ENCODE data around the gene PRKCE. TPM values are rescaled to one million over a fixed set of nuclear protein-coding genes. Genes with fewer than 3 reads are reported as not detected.

PRKCE gene
- total RNA-seq, 1 donor from 2014 or later, result 34.1 TPM

DNA sequence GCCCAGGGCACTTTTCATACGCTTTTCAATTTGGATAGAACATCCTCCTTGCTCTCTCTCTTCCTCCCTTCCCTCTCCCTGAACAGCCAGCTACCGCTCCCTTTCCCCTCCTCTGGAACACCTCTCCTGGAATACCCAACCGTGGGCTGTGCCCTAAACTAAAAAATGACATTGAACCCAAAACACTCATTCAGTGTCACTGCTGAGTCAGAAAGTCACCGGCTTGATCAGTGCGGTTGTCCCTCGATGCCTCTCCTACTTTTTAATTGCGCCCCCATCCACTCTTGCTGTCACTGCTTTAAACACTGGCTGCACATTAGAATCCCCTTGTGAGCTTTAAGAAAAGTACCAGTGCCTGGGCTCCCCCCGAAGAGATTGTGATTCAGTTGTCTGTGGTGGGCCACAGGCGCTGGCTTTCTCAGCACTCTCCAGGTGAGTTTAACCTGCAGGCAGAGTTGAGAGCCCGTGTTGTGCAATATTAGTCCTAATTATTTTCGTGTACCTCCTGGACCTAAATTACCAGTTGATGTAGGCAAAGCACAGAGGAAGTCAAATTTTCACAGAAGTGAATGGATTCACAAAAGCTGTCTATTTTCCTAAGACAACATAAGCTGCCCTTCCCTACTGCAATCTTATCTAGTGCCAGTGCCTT lies 302.0 kb downstream of the PRKCE start:
- DNase-seq (ENCODE audit: low spot score), result no peak

DNA sequence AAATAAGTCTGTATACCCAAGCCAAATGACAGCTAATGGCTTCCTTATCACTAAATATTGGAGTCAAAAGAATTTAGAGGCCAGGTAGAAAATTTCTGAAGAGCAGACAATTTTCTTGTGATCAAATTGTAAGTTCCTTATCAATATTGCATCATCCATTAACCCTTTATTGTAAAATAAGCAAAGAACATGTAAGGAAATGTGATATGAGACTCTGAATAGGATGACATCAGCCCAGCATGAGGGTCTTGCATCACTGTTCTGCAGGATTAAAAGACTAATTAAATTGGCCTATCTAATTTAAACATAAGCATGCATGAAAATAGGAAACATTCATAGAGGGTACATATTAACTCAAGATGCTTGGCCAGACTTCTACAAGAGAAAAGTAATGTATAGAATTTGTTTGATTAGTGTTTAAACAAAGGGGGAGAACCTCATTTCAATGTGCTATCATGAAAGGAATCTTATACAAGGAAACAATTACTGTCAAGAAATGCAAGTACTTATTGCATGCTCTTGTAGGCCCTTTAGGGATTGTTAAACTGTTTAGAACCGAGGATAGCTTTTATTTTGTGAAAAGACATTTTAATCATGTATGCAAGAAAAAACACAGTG lies 302.9 kb downstream of the PRKCE start:
- DNase-seq (ENCODE audit: low spot score), result no peak

DNA sequence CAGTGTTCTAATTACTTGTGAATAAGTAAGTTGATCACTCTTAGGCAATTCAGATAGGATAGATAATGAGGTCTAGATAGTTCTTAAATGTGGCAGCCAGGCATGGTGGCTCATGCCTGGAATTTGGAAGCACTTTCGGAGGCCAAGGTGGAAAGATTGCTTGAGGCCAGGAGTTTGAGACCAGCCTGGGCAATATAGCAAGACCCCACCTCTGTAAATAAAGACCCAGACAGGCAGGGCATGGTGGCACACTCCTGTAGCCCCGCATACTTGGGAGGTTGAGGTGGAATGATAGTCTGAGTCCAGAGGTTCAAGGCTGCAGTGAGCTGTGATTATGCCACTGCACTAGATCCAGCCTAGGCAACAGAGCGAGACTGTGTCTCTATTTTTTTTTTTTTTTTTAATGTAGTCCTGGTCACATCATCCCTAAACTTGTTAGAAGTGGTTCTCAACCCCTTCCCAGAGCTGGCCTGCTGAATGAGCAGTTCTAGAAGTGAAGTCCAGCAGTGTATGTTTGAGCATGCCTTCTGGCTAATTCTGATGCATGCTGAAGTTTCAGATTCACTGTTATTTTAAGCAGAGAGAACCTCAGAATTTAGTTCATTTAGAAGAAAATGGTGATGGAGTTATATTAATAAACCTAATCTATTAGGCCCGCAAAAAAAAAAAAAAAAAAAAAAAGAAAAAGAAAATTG lies 306.2 kb downstream of the PRKCE start:
- no peak for DNase-seq (ENCODE audit: low spot score)

DNA sequence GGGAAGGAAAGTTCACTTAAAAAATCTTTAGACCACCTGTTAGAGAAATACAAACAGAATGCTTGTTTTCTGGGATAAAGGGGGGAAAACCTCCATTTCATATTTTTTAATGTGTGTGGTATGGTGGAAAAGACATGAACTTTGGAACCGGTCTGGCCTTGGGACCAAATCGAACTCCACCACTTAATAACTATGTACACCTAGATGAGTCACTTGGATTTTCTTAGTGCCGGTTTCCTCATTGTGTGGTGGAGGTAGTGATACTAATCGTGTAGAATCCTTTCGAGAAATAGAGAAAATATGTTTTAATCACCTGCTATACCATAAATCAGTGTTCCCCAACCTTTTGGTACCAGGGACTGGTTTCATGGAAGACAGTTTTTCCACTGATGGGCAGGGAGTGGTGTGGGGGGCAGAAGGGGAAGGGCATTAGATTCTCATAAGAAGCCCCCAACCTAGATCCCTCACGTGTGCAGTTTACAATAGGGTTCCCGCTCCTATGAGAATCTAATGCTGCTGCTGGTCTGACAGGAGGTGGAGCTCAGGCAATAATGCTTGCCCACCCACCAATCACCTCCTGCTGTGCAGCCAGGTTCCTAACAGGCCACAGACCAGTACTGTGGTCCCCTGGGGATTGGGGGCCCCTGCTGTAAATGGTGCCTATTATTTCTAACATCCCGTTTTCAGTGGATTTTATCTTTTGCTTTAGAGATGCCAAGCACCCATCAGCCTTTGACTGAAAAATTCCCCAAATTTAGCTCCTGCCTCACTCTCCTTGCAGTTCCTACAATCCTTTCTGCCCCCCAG lies 308.8 kb downstream of the PRKCE start:
- no peak for DNase-seq (ENCODE audit: low spot score)

DNA sequence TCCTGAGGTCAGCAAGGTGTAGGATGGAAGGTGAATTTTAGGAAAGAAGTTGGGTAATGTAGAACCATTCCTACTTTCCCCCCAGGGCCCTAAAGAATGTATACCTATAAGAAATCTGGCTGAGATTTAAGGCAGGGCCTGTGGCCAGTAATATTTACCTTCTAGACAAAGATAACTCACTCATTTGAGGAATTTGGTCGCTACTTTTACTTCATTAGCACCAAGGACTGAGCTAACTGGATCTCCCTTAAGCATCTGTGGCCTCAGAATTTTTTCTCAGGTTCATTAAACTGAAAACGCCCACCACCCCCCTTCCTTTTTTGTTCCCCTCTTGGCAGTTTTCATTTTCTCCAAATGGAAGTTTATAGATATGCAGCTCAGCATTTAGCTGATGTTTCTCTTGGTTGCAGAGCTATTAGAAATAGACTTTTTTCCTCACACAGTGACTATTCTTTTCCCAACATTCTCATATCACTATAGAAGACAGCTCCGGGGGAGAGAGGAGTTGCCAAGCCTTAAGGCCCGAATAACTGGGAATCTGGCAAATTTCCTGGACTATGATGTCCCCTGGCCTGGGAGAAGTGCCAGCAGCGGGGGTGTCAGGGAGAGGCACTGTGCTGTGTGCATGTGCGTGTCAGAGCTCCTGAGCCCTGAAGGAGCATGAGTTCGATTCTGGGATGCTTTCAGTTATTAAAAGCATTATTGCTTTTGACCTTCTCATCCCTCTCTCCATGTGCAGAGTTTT lies 310.9 kb downstream of the PRKCE start:
- no peak for DNase-seq (ENCODE audit: low spot score)

DNA sequence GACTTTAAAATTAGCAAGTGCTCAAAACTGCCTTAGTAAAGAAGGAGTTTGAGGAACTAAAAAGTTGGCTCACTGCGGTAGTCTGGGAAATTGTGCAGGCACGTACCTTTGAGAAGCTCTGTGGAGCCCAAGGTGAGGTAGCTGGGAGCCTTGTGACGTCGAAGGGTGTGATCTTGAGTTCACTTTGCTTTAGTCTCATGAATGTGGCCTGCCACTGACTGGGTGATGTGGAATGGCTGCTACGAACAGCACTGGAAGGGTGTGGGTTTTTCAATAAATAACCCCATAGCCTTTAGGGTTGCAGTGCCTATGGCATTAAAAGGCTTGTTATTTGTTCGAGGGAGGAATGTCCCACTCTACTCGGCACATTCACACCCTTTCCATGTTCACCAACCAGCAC lies 312.3 kb downstream of the PRKCE start:
- DNase-seq (ENCODE audit: low spot score), result no peak

DNA sequence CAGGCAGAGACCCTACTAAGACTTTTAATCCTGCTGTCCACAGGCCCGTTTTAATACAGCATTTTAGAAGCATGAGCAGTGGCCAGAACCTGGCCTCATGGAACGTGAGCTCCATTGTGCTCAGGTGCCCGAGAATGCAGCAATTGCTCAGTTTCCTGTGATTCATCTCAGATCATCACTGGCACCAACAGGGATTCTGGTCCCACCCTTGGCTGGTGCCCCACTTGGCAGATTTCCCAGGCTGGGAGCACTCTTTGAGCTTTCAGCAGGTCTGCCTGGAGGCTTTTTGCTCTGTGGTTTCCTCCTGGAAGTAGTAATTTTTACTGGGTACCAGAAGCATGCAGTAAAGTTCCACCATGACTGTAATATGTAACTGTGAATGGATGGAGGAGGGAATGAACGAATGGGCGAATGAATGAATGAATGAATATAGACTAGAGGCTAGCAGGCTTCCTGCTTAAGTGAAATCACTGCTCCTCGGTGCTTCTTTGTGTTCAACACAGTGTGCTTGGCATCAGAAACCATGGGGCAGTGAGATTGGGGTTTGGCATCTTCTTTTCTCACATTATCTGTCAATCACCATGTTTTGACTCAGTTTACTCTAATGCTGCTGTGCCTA lies 312.9 kb downstream of the PRKCE start:
- DNase-seq (ENCODE audit: low spot score), result no peak

DNA sequence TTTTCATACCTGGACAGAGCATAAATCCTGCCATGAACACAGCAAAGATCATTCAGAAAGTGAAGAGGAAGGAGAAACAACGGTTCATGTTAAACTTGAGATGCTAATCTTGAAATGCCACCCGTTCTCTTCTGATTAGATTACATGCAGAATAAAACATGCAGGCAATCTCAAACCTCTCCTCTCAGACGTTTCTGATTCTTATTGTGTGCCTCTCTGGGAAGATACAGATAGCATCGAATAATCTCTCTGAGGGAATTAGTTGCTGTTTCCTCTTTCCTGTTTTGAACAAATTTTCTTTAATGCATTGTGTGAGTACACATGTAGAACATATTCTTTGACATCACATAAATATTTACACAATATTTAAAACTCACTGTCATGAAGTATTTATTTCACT lies 313.4 kb downstream of the PRKCE start:
- DNase-seq (ENCODE audit: low spot score), result no peak

DNA sequence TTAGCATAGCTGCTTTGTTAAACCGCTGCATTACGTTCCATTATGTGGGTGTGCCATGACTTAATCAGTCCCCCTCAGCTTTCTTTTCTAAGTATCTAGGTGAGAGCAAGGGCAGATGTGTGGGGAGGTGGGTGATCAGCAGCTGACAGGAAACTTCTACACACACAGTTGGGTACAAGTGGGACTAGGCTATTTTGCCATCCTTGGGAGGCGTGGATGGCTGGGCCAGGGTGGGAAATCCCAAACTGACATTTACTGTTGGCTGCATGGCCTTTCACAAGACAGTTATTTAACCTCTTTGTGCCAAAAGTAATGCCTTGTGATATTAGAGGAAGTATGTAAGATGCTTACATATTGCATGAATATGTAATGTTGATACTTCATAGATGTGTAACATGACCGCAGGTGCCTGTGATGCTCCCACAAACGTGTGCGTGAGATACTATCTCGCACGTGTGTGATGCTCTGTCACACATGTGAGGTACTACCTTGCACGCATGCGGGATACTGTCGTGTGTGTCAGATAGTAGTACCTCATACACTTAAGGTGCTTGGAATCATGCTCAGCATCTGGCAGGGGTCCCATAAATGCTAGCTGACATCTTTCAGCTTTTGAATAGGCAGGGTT lies 314.5 kb downstream of the PRKCE start:
- DNase-seq (ENCODE audit: low spot score), result no peak

DNA sequence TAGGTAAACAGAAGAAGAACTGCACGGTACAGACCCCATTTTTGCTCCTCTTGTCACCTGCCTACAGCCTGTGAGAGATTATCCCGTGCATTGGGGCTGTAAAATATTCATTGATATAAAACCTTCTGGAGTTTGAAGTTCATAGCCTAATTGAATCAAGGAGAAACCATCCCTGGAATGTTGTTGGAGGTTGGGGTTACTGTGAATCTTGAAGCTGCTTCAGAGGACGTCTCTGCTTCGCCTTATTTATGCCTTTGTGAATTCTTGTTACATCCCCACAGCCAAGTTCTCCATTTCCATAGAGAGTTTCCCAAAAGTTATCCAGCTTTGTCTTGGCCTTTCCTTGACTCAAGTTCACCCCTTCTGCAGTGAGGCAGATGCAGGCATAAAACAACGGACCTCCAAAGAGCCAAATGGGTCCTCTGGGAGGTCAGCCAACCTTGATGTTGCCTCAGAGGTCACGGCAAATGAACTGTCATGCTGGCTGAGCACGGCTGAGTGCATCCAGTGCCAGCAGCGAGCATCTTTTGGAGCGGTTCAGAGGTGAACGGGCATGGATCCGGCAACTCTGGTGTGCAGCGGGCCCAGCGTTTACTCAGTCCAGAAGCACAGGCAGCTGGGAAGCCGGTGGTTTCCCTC lies 317.6 kb downstream of the PRKCE start:
- no peak for DNase-seq (ENCODE audit: low spot score)

DNA sequence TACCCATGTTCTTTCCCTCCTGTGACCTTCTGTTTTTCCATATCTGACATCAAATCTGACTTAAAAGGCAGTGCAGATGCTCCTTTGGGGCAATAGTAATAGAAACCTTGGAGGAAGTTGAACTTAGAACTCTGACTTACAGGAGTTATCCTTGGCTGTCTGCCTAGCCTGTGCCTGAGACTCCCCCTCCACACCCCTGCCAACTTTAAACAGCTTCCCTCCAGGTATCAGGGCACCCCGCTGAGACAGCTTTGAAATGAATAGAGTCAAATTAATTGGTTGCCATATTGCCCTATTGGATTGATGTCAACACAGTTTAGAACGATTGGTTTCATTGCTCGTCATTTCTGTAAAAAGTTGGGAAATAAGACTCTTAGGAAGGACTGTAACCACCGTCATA lies 322.0 kb downstream of the PRKCE start:
- DNase-seq (ENCODE audit: low spot score), result no peak

DNA sequence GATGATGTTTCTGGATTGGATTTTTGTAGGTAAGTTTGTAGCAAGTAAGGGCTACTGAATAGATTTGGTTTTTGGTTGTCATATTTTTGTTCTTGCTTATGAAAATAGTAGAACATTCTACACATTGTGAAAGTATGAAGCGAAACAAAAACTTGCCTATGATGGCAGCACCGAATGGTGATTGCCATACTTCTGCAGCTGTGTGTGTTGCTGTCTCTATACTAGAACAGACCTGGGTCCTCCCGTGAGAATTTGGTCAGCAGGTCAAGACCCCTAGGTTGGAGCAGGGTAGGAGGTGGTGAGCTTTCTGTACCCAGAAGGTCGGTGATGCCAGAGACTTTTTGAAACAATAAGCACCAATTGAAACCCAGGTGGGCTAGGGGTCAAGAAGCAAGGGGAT lies 322.6 kb downstream of the PRKCE start:
- DNase-seq (ENCODE audit: low spot score), result no peak

DNA sequence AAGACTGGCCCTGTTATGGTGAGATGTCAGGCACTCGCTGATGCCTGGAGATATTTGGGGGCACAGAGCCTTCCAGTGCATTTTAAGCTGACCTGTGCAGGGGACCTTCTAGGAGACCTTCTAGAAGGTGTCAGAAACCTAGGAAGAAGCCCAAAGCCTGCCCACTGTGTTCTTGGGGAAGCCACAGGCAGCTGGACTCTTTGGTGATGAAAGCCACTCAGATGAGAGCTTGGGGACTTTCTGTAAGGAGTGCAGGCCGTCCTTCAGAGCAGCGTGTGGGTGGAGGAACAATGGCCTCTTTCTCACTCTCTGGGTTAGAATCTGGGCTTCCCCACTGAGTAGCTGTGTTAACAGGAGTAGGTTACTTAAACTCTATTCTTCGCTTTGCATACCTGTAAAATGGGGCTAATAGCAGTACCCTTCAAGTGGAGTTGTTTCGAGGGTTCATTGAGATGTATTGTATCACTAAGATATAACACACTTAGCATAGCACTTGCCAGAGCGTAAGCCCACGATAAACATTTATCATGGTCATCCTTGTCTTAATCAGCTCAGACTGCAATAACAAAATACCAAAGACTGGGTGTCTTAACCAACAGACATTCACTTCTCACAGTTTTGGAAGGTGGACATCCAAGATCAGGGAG lies 323.4 kb downstream of the PRKCE start:
- no peak for DNase-seq (ENCODE audit: low spot score)

DNA sequence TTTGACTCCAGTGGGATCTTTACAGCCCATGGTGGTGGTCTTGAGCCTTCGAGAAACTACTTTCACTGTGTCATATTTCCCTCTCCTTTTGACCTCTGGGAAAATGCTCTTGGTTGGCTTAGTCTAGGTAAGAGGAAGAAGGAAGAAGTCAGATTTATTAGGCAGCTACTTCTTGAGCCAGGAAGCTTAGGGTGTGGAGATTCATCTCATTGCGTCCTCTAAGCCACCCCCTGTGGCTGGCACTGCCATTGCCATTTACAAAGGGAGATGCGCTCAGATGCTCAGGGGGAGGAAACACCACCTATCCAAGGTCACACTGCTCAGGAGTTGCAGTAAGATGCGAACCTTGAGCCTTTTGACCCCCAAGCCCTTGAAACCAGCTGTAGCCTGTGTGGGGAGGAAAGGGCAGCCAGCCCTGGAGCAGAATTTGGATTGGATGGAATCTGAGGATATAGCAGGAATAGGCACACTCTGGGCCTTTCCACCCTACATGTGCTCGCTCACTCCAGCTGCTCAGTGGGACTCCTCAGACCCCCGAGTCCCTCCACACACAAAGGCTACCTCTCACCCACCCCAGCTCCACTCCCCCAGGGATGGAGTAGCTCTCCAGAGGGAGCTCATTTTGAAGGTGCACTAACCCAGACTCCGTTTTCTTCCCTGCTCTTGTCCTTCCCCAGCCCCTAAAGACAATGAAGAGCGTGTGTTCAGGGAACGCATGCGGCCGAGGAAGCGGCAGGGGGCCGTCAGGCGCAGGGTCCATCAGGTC lies 324.5 kb downstream of the PRKCE start:
- DNase-seq (ENCODE audit: low spot score), result no peak

DNA sequence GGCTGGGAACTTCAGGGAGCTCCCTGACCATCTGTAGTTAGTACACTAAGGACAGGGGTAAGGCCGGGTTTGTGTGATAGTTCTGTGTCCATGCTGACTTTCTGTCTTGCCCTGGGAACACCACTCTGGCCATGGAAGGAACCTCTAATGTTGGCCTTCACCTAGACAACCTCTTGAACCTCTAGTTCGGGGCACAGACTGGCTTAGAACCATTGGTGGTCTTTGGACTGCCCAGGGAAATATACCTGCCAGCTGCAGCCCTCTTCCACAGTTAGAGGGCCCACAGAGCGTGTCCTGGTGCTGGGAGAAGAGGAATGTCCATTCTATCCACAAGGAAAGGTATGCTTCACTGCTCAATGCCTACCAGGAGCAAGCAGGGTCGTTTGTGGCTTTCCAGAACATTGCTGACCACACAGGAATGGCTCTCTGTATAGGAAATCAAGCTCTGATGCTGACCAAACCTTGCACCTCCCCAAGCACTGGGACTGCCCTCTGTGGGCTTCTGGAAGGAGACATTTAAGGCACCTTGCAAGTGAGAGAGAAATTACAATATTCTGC lies 326.9 kb downstream of the PRKCE start:
- DNase-seq (ENCODE audit: low spot score), result no peak

DNA sequence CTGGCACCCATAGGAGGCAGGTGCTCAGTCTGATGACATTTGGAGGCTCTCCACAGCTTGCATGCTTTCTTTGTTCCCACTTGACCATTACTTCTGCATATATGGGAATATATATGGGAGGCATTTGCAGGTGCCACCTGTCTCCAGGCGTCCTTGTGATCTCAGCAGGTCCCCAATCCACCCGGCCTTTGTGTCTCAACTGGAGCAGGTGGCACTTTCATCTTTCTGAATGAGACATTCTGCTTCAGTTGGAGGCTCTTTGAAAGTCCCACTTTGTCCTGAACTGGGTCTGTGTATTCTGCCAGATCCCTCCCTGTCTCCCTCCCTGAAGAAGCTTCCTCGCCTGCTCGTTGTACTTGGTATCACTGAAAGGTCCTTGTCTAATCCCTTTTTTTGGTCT lies 327.6 kb downstream of the PRKCE start:
- no peak for DNase-seq (ENCODE audit: low spot score)

DNA sequence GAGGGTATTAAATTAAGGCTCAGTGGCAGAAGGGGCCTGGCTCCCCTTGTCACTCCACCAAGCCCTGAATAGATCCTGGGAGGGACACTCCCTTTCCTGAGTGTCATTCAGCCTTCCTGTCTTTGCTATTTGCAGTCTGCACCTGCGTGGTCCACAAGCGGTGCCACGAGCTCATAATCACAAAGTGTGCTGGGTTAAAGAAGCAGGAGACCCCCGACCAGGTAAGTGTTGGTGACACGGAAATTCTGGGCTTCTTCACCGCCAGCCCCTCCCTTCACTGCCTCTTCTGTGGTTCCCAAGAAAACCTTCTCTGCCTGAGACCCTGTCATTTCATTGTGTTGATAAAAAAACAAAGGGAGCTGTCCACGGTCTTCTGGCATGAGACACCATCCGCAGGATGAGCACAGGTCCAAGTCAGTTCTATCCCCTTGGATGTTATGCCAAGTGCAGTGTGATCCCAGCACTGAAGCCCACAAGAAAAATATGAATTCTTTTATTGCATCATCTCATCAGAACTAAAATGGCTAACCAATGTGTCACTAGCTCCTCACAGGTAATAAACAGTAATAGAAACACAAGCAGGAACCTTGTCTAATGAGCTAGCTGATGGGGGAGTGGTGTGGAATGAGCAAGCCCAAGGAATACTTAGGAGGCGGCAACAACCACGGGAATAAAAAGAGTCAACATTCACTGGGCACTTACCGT lies 328.8 kb downstream of the PRKCE start:
- no peak for DNase-seq (ENCODE audit: low spot score)

Measured in mesenteric fat pad (tissue), 1 donor.